Neuronal stem cell (in vitro differentiated cells): ENCODE measurements around the gene SCNN1A.

Experiments used
- DNase-seq: peaks from one replicate; pipeline ENCODE4 v3.0.0-alpha.2; 2013; ENCODE audit warnings: low spot score
- H2AFZ ChIP-seq: one replicate; pipeline ENCODE4 v1.6.1; 2013; ENCODE audit warnings: mild to moderate bottlenecking, low read length, inconsistent platforms
- H2AK5ac ChIP-seq: 2 replicates; pipeline ENCODE4 v1.6.1; 2013; ENCODE audit warnings: low read depth, mild to moderate bottlenecking, inconsistent platforms, low read length, moderate library complexity, mixed read lengths
- H2BK120ac ChIP-seq: 2 replicates; pipeline ENCODE4 v1.6.1; 2013; ENCODE audit warnings: low read depth, mild to moderate bottlenecking, inconsistent platforms, low read length, moderate library complexity, mixed read lengths
- H2BK12ac ChIP-seq: one replicate; pipeline ENCODE4 v1.6.1; 2013; ENCODE audit warnings: low read length, inconsistent platforms
- H2BK15ac ChIP-seq: 2 replicates; pipeline ENCODE4 v1.6.1; 2013; ENCODE audit warnings: mild to moderate bottlenecking, low read length, inconsistent platforms, mixed read lengths
- H2BK5ac ChIP-seq: one replicate; pipeline ENCODE4 v1.6.1; 2013; ENCODE audit warnings: inconsistent platforms, mild to moderate bottlenecking, low read length, moderate library complexity
- H3K14ac ChIP-seq: one replicate; pipeline ENCODE4 v1.6.1; 2013; ENCODE audit warnings: low read length, inconsistent platforms
- H3K18ac ChIP-seq: 2 replicates; pipeline ENCODE4 v1.6.1; 2013; ENCODE audit warnings: low read length, inconsistent platforms
- H3K23ac ChIP-seq: 2 replicates; pipeline ENCODE4 v1.6.1; 2013; ENCODE audit warnings: low read depth, mild to moderate bottlenecking, mixed read lengths, low read length, inconsistent platforms; ENCODE audit not compliant: poor library complexity
- H3K27ac ChIP-seq: replicated peaks from 3 replicates; pipeline ENCODE4 v1.5.1; 2013; ENCODE audit warnings: low read length, inconsistent platforms
- H3K27me3 ChIP-seq, 3 experiments: 2 replicates each; pipeline ENCODE4 v1.6.1; 2013; ENCODE audit warnings: low read length in 3 of 3, mild to moderate bottlenecking in 2 of 3, inconsistent platforms in 1 of 3, low read depth in 1 of 3, mixed read lengths in 1 of 3, moderate library complexity in 1 of 3; ENCODE audit not compliant: control insufficient read depth in 3 of 3, insufficient read depth in 3 of 3
- H3K36me3 ChIP-seq, 2 donors: replicated peaks in 1 of 2; 2 replicates each; pipeline ENCODE4 v1.6.1; 2013; ENCODE audit warnings: low read length in 2 of 2; ENCODE audit not compliant: control insufficient read depth in 2 of 2, insufficient read depth in 2 of 2
- H3K4ac ChIP-seq: 2 replicates; pipeline ENCODE4 v1.6.1; 2013; ENCODE audit warnings: inconsistent platforms, mild to moderate bottlenecking, low read length, moderate library complexity
- H3K4me1 ChIP-seq, 2 donors: 1 replicate in 1 of 2; 2 replicates in 1 of 2; pipeline ENCODE4 v1.6.1; 2013; ENCODE audit warnings: low read length in 2 of 2, low read depth in 1 of 2; ENCODE audit not compliant: control insufficient read depth in 2 of 2, insufficient read depth in 1 of 2
- H3K4me2 ChIP-seq: one replicate; pipeline ENCODE4 v1.6.1; 2013; ENCODE audit warnings: mild to moderate bottlenecking, low read length, inconsistent platforms; ENCODE audit not compliant: insufficient read depth, poor library complexity, severe bottlenecking
- H3K4me3 ChIP-seq, 2 donors: 2 replicates each; pipeline ENCODE4 v1.5.1; 2013; ENCODE audit warnings: low read length in 2 of 2, mild to moderate bottlenecking in 2 of 2, inconsistent platforms in 1 of 2, moderate library complexity in 1 of 2
- H3K79me1 ChIP-seq: one replicate; pipeline ENCODE4 v1.6.1; 2013; ENCODE audit warnings: low read depth, mild to moderate bottlenecking, inconsistent platforms, low read length, moderate library complexity
- H3K9ac ChIP-seq: one replicate; pipeline ENCODE4 v1.6.1; 2013; ENCODE audit warnings: mild to moderate bottlenecking, low read depth, low read length, inconsistent platforms; ENCODE audit not compliant: poor library complexity
- H3K9me3 ChIP-seq, 2 donors: replicated peaks in 1 of 2; 2 replicates each; pipeline versions ENCODE3 to v1.6.1; 2013; ENCODE audit warnings: low read length in 2 of 2, mild to moderate bottlenecking in 2 of 2, inconsistent platforms in 1 of 2, low read depth in 1 of 2, mixed read lengths in 1 of 2, moderate library complexity in 1 of 2; ENCODE audit not compliant: control insufficient read depth in 2 of 2, insufficient read depth in 1 of 2
- H4K8ac ChIP-seq: one replicate; pipeline ENCODE4 v1.6.1; 2013; ENCODE audit warnings: low read depth, mild to moderate bottlenecking, inconsistent platforms, low read length, moderate library complexity
- H4K91ac ChIP-seq: one replicate; pipeline ENCODE4 v1.6.1; 2013; ENCODE audit warnings: low read length, low read depth, mild to moderate bottlenecking, inconsistent platforms; ENCODE audit not compliant: poor library complexity
- WGBS, 2 donors: extraction: QIAGEN DNeasy Blood & Tissue Kit; methylation state at CpG; one replicate each; pipeline ENCODE4 v1.1.7; 2013; ENCODE audit warnings: missing lambda C conversion rate in 2 of 2, mixed read lengths in 1 of 2; ENCODE audit not compliant: insufficient read length in 2 of 2, insufficient replicate concordance in 1 of 2; ENCODE audit errors: extremely low coverage in 2 of 2; 5-methylcytosine and 5-hydroxymethylcytosine counted together

Gene SCNN1A

GRCh38 chr12:6316921-6317692 is 58.3 kb downstream of the SCNN1A start:
- Histone ChIP-seq H3K36me3 (no peaks in the 10 kb centered on the region), H3K4me2 (no peak overlapping the region), H3K9me3 (no peaks in the 10 kb centered on the region), H2AK5ac (peak overlapping the region; percentile 77), H2AFZ (peak overlapping the region; percentile 0), H3K23ac (no peak overlapping the region), H3K4ac (no peak overlapping the region), H3K9ac (peak overlapping the region; percentile 53), H2BK120ac (peak overlapping the region; percentile 5), H3K4me1 (peaks cover 19 to 26% of the 10 kb centered on the region in 2 donors), H2BK5ac (peak overlapping the region; percentile 68), H3K18ac (peak overlapping the region; percentile 59), H3K79me1 (no peaks in the 10 kb centered on the region), H3K27ac (no peak overlapping the region), H4K91ac (no peak overlapping the region), H4K8ac (no peak overlapping the region), H2BK15ac (peak overlapping the region; percentile 59), H3K14ac (peak overlapping the region; percentile 84), H3K4me3 (no peak overlapping the region), H3K27me3 (peaks cover 0 to 3% (median 2%) of the 10 kb centered on the region in 3 experiments), H2BK12ac (no peak overlapping the region)
- WGBS, 2 donors = no CpG with 5 or more reads among the region's 21 CpGs
- no peak for DNase-seq

GRCh38 chr12:6315704-6316597 is 59.4 kb downstream of the SCNN1A start:
- Histone ChIP-seq H2BK5ac (no peak overlapping the region), H3K18ac (peak overlapping the region; percentile 44), H3K4me2 (no peak overlapping the region), H4K8ac (no peak overlapping the region), H3K4ac (no peak overlapping the region), H3K36me3 (no peaks in the 10 kb centered on the region), H3K23ac (peak overlapping the region; percentile 68), H3K4me1 (peaks cover 19 to 24% of the 10 kb centered on the region in 2 donors), H3K27ac (no peak overlapping the region), H2AK5ac (peak overlapping the region; percentile 73), H2BK120ac (no peak overlapping the region), H3K27me3 (peaks cover 0 to 11% (median 6%) of the 10 kb centered on the region in 3 experiments), H3K4me3 (no peak overlapping the region), H3K9me3 (no peaks in the 10 kb centered on the region), H2AFZ (no peak overlapping the region), H2BK12ac (peak overlapping the region; percentile 86), H3K79me1 (no peaks in the 10 kb centered on the region), H3K14ac (no peak overlapping the region), H3K9ac (no peak overlapping the region), H4K91ac (no peak overlapping the region), H2BK15ac (peak overlapping the region; percentile 60)
- DNase-seq = no peak
- WGBS, 2 donors = no CpG with 5 or more reads among the region's 17 CpGs

- Histone ChIP-seq H2AFZ (no peak overlapping the region), H3K9me3 (no peaks in the 10 kb centered on the region), H2AK5ac (no peak overlapping the region), H2BK15ac (peak overlapping the region; percentile 77), H4K8ac (no peak overlapping the region), H3K18ac (no peak overlapping the region), H3K14ac (no peak overlapping the region), H2BK12ac (no peak overlapping the region), H3K4ac (no peak overlapping the region), H3K9ac (no peak overlapping the region), H3K4me1 (peaks cover 20 to 26% of the 10 kb centered on the region in 2 donors), H3K36me3 (no peaks in the 10 kb centered on the region), H2BK120ac (no peak overlapping the region), H3K4me2 (no peak overlapping the region), H3K79me1 (no peaks in the 10 kb centered on the region), H3K27ac (no peak overlapping the region), H3K4me3 (no peak overlapping the region), H3K23ac (no peak overlapping the region), H4K91ac (no peak overlapping the region), H2BK5ac (peak overlapping the region; percentile 1), H3K27me3 (peaks cover 0 to 16% (median 13%) of the 10 kb centered on the region in 3 experiments)
- DNase-seq = no peak
- no CpG with 5 or more reads among the region's 6 CpGs for WGBS, 2 donors
Measured at GRCh38 chr12:6315184-6315583, 60.2 kb downstream of the SCNN1A start.

- no CpG with 5 or more reads among the region's 9 CpGs for WGBS, 2 donors
- no peak overlapping the region for H2BK120ac ChIP-seq
- no peak for DNase-seq
- H4K91ac ChIP-seq = no peak overlapping the region
- H3K27ac ChIP-seq = no peak overlapping the region
- H3K36me3 ChIP-seq = no peaks in the 10 kb centered on the region
- H3K18ac ChIP-seq = peak overlapping the region; percentile 23
- no peaks in the 10 kb centered on the region for H3K9me3 ChIP-seq
- no peak overlapping the region for H3K4me2 ChIP-seq
- H2BK5ac ChIP-seq = peak overlapping the region; percentile 1
- H2BK15ac ChIP-seq = peak overlapping the region; percentile 77
- H3K4me3 ChIP-seq = no peak overlapping the region
- no peak overlapping the region for H2AK5ac ChIP-seq
- H3K4me1 ChIP-seq = peaks cover 21 to 27% of the 10 kb centered on the region in 2 donors
- no peak overlapping the region for H4K8ac ChIP-seq
- no peak overlapping the region for H3K9ac ChIP-seq
- H3K27me3 ChIP-seq = peaks cover 0 to 20% (median 18%) of the 10 kb centered on the region in 3 experiments
- peak overlapping the region; percentile 23 for H3K23ac ChIP-seq
- H2BK12ac ChIP-seq = peak overlapping the region; percentile 94
- H3K79me1 ChIP-seq = no peaks in the 10 kb centered on the region
- H2AFZ ChIP-seq = no peak overlapping the region
- no peak overlapping the region for H3K14ac ChIP-seq
- H3K4ac ChIP-seq = peak overlapping the region; percentile 44
Measured at GRCh38 chr12:6314776-6315175, 60.6 kb downstream of the SCNN1A start.
